ENCODE results near the gene UBE3B. TPM values are rescaled to one million over a fixed set of nuclear protein-coding genes. Genes with fewer than 3 reads are reported as not detected.

The UBE3B gene
- total RNA-seq, 1 experiment from 2014 or later = 25.7 TPM

GRCh38 chr12:109517619-109518018 is 40.2 kb downstream of the UBE3B start:
- no peak for TF ChIP-seq EZH2 (IDR thresholded peaks at IDR 0.05; ENCODE audit: low read length, unreplicated experiment)
- no peak for TF ChIP-seq EZH2phosphoT487 (IDR thresholded peaks at IDR 0.05; ENCODE audit: borderline replicate concordance, low read length)
- no peak for TF ChIP-seq CTCF (conservative IDR thresholded peaks at IDR 0.05; ENCODE audit: low read depth, low read length)
- POLR2A ChIA-PET (ENCODE audit: unreplicated experiment) = no interaction called here
- no peak for ATAC-seq
- Histone ChIP-seq H3K27ac (ENCODE audit: low read length) (no peak overlapping the region), H3K36me3 (ENCODE audit: low read depth, low read length) (peaks cover 24% of the 10 kb centered on the region), H3K4me2 (ENCODE audit: low read length) (no peak overlapping the region), H3K4me1 (ENCODE audit: insufficient read depth, low read length) (no peaks in the 10 kb centered on the region), H2AFZ (ENCODE audit: low read length) (no peak overlapping the region), H3K27me3 (ENCODE audit: low read length) (no peaks in the 10 kb centered on the region), H3F3A (ENCODE audit: low read length, unreplicated experiment) (no peaks in the 10 kb centered on the region), H3K9me3 (ENCODE audit: low read length) (no peaks in the 10 kb centered on the region), H3K79me2 (ENCODE audit: low read length) (no peaks in the 10 kb centered on the region), H3K4me3 (ENCODE audit: low read length) (no peak overlapping the region), H4K20me1 (ENCODE audit: low read length) (no peaks in the 10 kb centered on the region), H3K9ac (ENCODE audit: low read length) (no peak overlapping the region), H3K9me2 (replicated peaks; ENCODE audit: low read length) (no peaks in the 10 kb centered on the region)
- intact Hi-C loops (cut with micrococcal nuclease) = loop anchor here (1.0 to 2.0 kb wide), 2 partner anchors 55 to 258 kb away; partner anchors contain the start of genes MMAB and MVK
- CTCF ChIA-PET = no interaction called here
- BruUV-seq (replicated peaks) = no TSS peak
- DNase-seq = no peak

DNA sequence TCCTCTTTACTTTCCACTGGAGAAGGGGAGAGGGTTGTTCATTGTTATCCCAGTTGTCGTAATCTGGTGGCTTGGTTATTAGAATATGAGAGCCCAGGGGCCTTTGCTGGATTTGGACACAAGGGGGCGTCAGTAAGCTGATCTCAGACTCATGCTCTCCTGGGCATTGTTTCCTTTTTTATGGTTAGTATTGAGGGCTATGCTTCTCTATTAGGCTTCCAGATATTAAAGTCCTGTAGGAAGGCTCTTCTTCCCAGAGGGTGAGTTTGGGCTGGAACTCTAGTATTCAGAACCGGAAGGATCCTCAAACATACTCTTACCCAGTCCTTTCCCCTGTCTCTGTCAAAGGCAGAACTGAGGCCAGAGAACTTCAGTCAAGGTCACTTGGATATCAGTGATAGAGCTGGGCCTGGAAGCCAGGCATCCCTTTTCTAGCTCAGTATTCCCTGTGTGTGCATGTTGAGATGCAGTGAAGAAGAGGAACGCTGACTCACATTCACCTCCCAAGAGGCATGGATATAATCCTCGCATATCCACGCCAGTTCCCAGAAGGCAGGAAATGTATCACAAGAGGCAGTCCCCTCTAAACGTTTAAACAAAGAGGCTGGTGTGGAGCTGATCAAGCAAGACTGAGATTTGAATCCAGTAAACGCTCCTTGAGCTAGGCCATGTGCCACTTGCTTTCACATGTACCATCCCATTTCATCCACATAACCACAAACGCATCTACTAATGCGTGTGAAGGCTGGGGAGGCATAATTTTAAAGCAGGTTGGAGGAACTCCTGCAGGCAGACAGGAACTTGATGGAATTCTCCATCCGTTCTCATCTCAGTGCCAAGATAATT is 41.6 kb downstream of the UBE3B start:
- no peak overlapping the region for H3K4me2 ChIP-seq (ENCODE audit: low read length)
- H3K79me2 ChIP-seq (ENCODE audit: low read length) = no peaks in the 10 kb centered on the region
- no peaks in the 10 kb centered on the region for H3K4me1 ChIP-seq (ENCODE audit: insufficient read depth, low read length)
- intact Hi-C loops (cut with micrococcal nuclease) = loop anchor here (1.0 to 2.0 kb wide), 2 partner anchors 54 to 256 kb away; partner anchors contain the start of genes MMAB and MVK
- no peak overlapping the region for H3K9ac ChIP-seq (ENCODE audit: low read length)
- H3K27me3 ChIP-seq (ENCODE audit: low read length) = no peaks in the 10 kb centered on the region
- H2AFZ ChIP-seq (ENCODE audit: low read length) = no peak overlapping the region
- ATAC-seq = peak; percentile 91
- TF ChIP-seq CTCF (conservative IDR thresholded peaks at IDR 0.05; ENCODE audit: low read depth, low read length) = peak; percentile 97
- TF ChIP-seq EZH2phosphoT487 (IDR thresholded peaks at IDR 0.05; ENCODE audit: borderline replicate concordance, low read length) = no peak
- peak; percentile 77 for DNase-seq
- no peaks in the 10 kb centered on the region for H3K9me2 ChIP-seq (replicated peaks; ENCODE audit: low read length)
- H4K20me1 ChIP-seq (ENCODE audit: low read length) = no peaks in the 10 kb centered on the region
- H3K9me3 ChIP-seq (ENCODE audit: low read length) = no peaks in the 10 kb centered on the region
- CTCF ChIA-PET = interaction anchor here (1.0 to 1.5 kb wide), 2 partner anchors 54 to 78 kb away, joined by 6 to 8 read pairs; partner anchors contain the start of genes MMAB and MVK
- POLR2A ChIA-PET (ENCODE audit: unreplicated experiment) = no interaction called here
- H3F3A ChIP-seq (ENCODE audit: low read length, unreplicated experiment) = no peaks in the 10 kb centered on the region
- H3K36me3 ChIP-seq (ENCODE audit: low read depth, low read length) = peaks cover 24% of the 10 kb centered on the region
- no peak overlapping the region for H3K4me3 ChIP-seq (ENCODE audit: low read length)
- no peak overlapping the region for H3K27ac ChIP-seq (ENCODE audit: low read length)
- BruUV-seq (replicated peaks) = no TSS peak

DNA sequence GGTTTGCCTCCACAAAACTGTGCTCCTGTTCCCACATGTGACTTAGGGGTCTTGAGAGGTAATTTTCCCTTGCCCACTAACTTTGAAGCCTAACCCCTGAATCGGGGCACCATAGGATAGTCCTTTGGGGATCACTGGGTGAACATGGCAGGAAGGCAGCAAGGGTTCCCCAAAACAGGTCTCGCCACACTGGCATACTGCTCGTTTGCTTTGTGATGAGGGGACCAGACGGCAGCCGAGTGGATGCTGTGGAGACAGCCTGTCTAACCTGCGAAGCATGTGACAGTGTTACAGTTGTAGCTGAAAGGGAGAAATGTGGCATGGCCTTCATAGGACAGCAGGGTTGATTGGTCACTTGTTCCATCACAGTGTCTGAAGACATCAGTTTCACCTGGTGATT is 42.4 kb downstream of the UBE3B start:
- intact Hi-C loops (cut with micrococcal nuclease) = loop anchor here (2.0 kb wide), 1 partner anchor 53 kb away; the partner anchor contains the start of genes MMAB and MVK
- no peaks in the 10 kb centered on the region for H3K9me2 ChIP-seq (replicated peaks; ENCODE audit: low read length)
- ATAC-seq = no peak
- peaks cover 24% of the 10 kb centered on the region for H3K36me3 ChIP-seq (ENCODE audit: low read depth, low read length)
- DNase-seq = no peak
- BruUV-seq (replicated peaks) = no TSS peak
- no peak overlapping the region for H3K4me2 ChIP-seq (ENCODE audit: low read length)
- H3K27me3 ChIP-seq (ENCODE audit: low read length) = no peaks in the 10 kb centered on the region
- ChIA-PET CTCF (interaction anchor here (1.5 kb wide), 1 partner anchor 78 kb away, joined by 6 read pairs; no protein-coding TSS in a partner anchor), POLR2A (ENCODE audit: unreplicated experiment) (no interaction called here)
- H3K4me1 ChIP-seq (ENCODE audit: insufficient read depth, low read length) = no peaks in the 10 kb centered on the region
- no peak overlapping the region for H3K4me3 ChIP-seq (ENCODE audit: low read length)
- no peak overlapping the region for H3K27ac ChIP-seq (ENCODE audit: low read length)
- H4K20me1 ChIP-seq (ENCODE audit: low read length) = no peaks in the 10 kb centered on the region
- H3K9ac ChIP-seq (ENCODE audit: low read length) = no peak overlapping the region
- H3K79me2 ChIP-seq (ENCODE audit: low read length) = no peaks in the 10 kb centered on the region
- H2AFZ ChIP-seq (ENCODE audit: low read length) = no peak overlapping the region
- H3F3A ChIP-seq (ENCODE audit: low read length, unreplicated experiment) = no peaks in the 10 kb centered on the region
- H3K9me3 ChIP-seq (ENCODE audit: low read length) = no peaks in the 10 kb centered on the region
- TF ChIP-seq EZH2 (IDR thresholded peaks at IDR 0.05; ENCODE audit: low read length, unreplicated experiment) (no peak), CTCF (conservative IDR thresholded peaks at IDR 0.05; ENCODE audit: low read depth, low read length) (no peak), EZH2phosphoT487 (IDR thresholded peaks at IDR 0.05; ENCODE audit: borderline replicate concordance, low read length) (no peak)

Measured in PC-3 (cell line).